HG03439 (cell line): ENCODE results near the gene ARAP2.

Experiments used
- ATAC-seq: cut with Tn5 transposase; IDR thresholded peaks from one replicate; pipeline ENCODE4 v1.9.1; 2021; ENCODE audit warnings: mild to moderate bottlenecking, moderate library complexity; ENCODE audit not compliant: unreplicated experiment

ARAP2 gene

DNA sequence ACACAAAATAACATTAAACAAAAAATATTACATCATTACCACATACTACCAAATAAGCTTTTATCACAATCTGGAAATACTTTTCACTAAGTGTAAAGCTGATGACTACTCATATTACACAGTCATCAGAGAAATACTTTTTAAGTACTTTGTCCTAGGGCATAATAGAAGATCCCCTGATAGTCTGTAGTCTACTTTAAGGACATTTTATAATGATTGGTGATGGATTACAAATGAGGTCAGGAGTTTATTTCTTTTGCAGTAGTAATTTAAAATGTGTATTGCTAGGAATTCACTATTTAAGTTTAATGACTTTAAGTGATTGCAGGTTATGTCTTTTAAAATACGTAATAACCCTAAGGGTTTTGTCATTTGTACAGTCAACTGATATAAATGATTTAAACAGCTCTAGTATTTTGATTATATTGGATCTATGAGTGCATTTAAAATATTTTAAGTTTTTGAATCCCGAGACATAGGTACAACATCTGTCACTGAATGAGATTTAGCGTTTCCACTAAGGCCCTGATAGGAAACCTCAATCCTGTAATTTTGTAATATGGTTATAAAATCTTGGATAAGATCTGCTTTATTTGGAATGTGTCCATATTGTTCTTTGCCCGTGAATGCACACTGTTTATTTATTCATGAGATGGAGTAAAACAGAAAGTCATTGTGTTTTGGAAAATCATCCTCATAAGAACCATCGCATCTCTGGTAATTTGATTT lies 189.5 kb downstream of the ARAP2 start:
- ATAC-seq = no peak

DNA sequence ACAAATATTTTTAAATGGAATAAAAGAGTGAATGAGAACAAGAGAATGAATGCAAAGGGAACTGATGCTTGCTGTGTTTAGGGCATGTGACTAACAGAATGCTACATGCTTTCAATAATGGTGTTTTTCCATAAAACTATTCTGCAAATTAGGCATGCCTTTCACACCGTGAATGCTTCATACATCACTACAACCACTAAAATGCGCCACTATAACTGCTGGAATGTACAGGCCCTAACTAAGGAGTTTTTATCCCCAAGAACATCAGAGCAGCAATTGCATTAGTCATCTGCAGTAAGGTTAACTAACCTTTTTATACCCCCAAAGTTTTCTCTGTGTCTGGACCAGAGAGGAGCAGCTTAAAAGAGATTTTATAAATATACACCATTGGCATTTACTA lies 190.4 kb downstream of the ARAP2 start:
- no peak for ATAC-seq

DNA sequence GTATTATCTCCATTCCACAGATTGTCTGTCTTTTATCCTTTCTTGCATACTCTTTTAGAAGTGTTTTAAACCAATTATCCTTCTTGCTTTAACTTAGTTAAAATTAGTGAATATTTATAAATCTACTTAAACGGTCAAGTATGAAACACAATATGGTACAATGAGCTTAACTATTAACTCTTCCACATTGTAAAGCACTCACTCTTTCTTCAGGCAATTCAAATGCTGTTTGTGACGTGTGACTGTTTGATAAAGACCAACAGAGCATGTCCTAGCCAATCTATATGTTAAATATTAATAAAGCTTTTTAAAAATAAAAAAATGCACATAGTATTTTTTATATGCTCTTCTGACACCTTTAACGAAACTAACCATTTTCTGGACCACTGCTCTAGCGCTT lies 192.7 kb downstream of the ARAP2 start:
- ATAC-seq = no peak

DNA sequence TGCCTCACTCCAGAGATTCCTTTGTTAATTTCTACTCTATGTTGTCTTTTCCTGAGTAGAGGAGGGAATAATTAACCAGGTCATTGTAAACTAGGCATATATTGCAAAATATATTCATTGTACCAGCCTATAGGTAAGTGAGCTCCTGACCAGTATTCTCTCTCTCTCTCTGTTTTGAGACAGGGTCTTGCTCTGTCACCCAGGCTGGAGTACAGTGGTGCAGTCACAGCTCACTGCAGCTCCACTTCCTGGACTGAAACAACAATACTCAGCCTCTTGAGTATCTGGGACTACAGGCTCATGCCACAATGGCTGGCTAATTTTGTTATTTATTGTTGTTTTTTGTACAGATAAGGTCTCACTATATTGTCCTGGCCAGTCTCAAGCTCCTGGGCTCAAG lies 198.3 kb downstream of the ARAP2 start:
- no peak for ATAC-seq

DNA sequence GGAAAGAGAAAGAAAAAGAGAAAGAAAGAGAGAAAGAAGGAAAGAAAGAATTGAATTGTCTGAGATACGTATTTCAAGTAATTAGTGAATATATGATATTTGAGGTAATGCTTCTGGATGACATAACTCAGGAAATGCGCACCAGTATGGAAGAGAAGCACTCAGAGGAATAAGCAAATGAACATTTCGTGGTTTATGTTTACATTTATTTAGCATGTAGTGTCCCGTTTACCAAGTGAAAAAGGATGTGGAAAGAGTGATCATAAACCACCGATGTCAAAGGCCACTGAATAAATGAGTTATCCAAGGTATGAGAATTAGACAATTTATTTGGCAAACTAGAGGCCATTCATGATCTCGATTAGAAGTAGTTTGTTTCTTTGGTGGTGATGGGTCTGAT lies 200.4 kb downstream of the ARAP2 start:
- no peak for ATAC-seq

DNA sequence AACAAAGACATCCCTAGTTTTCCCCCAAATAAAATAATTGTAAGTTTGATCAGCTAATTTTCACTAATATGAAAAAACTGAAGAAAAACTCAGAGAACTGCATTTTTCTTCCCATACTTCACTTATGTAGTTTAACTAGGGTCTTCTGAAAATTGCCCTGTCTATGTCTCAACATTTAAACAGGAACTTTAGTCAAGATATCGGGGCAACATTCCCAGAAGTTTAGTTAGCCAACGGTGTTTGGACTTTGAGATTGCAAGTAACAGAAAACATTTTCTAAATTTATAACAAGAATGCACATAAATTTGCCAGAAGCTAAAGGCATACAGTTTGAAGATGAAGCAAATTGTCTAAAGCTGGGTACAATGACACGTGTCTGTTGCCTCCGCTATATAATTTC lies 201.1 kb downstream of the ARAP2 start:
- ATAC-seq = no peak

DNA sequence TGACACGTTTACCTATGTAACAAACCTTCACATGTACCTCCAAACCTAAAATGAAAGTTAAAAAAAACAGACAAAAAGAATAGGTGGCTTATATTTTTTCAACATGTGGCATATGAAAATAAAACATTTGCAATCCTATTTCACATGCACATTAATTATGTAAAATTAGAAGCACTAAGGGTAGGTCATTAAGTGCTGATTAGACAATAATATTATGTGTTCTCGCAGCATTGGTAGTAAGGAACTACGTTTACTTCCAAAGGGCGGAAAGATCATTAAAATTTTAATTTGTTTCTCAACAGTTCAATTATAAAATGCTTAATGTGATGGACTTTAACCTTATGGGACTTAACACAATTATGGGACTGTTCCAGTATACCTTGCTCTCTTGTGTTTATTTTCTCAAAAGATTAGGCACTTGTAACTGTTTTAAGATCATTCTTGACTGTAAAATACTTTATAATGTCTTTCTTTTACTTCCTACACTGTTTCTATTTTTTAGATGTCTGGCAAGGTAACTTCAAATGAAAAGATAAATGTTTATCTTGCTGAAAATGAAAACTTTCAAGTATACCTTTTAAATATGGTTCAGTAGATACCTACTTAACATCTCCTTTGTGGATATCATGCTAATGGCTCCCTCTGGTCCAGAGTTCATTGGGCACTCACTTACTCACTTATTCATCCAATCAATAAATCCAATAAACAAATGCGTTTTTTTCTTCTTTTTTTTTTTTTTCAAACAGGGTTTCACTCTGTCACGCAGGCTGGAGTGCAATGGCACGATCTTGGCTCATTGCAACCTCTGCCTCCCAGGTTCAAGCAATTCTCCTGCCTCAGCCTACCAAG lies 202.0 kb downstream of the ARAP2 start:
- ATAC-seq = no peak

DNA sequence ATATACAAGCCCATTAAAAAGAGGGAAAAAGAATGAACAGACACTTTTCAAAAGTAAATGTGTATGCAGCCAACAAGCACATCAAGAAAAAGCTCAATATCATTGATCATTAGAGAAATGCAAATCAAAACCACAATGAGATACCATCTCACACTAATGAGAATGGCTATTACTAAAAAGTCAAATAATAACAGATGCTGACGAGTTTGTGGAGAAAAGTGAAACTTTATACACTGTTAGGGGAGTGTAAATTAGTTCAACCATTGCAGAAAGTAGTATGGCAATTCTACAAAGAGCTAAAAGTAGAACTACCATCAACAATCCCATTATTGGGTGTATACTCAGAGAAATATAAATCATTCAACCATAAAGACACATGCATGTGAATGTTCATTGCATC lies 203.0 kb downstream of the ARAP2 start:
- ATAC-seq = no peak

DNA sequence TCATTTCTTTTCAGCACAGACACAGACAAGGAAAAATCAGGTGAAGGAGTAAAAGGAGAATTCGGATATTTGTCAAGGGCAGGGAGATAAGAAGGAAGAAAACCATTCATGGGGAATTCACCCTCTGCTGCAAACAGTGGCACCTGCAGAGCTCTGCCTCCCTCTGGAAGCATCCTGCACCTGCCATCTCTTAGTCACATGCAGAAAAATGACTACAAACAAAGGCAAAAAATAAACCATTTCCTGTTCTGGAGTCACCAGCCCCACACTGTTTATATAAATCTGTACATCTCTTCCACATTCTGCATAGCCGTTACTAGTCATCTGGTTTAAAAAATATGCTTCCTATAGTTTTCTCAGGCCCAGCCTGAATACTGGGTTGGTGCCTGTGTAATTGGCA lies 205.3 kb downstream of the ARAP2 start:
- no peak for ATAC-seq

DNA sequence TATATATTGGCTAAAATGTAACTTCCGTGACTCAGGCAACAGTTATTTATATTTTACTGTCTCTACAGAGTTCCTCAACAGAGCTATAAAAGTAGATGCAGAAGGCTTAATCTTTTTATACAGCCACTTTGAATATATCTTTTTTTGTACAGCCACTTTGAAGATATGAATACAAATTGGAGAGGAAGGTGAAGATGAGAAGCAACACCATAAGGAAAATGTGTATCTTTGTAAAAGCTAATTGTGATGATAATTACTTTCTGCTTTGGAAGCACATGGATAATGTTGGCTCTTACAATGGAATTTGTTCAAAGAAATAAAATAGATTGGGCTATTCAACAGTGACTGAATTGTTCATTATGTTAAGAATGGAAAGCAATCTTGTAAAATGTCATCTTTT lies 205.8 kb downstream of the ARAP2 start:
- no peak for ATAC-seq

DNA sequence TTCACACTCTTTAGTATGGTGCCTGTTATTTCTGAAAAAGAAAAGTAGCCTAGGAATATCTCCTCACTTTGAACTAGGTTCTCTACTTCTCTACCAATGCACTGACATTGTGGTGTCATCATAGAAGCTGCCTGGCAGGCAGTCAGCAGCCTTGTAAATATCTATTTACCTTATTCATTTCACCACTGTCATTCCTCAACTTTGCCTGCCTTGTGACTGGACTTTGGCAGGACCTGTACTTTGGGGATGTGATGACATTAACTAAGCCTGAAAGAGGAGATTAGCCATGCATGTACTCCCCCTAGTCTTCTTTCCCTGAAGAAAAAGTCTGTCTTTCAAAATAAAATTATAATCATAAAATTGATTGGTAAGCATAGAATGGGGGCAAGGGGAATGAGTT lies 207.2 kb downstream of the ARAP2 start:
- ATAC-seq = no peak

DNA sequence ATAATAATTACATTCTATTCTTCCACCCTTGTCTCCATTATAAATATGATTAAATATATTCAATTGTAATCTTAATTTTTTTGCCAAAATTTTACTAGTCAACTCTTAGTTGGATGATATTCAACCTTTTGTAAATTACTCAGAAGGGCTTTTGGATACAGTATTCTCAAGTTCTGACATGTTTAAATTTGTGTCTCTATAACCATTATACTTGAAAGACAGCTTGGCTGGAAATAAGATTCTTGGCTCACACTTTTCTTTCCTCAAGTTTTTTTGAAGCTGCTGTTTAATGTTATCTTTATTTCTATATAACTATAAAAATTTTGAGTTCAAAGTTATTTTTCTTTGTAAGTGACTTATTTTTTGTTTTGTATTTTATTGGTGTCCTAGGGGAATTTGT lies 214.4 kb downstream of the ARAP2 start:
- ATAC-seq = no peak

DNA sequence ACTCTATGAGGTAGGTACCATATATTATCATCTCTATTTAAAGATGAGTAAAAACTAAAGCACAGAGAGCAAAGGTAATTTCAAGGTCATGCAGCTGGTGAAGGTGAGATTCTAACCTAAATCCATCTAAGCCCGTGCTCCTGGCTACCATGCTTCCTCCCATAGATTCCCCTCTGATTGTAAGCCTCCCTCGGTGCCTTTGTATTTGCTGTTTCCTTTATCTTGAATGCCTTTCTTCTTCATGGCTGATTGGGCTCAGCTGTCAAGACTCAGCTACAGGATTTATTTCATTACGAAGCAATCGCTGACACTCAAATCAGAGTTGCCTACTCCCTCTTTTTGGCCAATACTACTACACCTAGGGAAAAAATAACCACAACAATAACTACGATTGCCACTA lies 217.1 kb downstream of the ARAP2 start:
- ATAC-seq = no peak

DNA sequence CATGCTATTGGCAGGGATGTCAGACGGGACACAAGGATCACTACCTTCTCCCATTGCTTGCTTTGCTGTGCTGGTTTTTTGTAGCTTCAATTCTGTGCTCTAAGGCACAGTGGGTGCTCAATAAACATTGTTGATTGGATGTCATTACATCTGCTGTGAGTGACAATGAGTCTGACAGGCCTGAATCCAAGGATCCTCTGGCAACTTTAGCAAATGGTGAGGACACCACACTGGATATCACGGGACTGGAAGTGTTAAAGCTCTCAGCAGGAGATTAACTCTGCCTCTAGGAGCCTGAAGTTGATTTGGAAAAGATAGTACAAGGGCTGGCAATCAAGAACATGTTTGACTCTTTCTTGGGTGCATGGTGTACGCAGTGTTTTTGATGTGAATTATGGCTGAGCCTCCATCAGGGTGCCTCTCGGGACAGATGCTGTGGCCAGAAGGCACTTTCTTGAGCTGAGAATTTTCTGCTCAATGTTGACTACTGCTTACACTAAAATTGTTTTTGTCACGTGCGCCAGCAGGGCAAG lies 217.9 kb downstream of the ARAP2 start:
- no peak for ATAC-seq

DNA sequence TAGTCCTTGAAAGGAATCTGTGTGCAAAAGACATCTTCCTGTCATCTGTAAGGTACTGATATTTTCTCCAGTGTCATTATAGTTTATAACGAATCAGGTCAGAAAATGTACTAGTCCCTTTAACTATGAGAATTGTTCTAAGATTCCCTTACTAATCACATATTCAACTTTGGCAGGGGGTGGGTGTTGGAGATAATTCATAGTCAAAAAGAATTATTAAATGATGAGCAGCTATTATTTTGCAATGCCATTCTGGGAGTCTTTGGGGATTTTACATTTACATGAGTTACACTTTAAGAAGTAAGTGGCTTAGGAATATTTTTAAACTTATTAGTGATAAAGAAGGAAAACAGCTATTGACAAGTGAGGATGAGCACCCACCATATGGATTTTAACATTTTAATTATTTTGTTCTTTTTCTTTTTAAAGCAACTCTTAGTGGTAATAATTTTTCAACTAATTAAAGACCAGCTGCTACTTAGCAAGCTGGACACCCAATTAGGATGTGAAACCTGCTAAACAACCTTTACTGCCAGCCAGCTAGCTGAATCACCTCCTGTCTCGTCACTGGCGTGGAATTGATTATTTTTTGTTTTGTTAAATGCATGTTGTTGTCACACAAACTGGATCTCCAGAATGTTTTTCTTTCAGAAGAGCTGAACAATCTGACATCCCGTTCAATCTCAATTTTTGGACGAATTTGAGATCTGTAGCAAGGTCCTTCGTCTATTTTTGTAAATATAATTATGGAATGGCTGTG lies 219.2 kb downstream of the ARAP2 start:
- no peak for ATAC-seq

DNA sequence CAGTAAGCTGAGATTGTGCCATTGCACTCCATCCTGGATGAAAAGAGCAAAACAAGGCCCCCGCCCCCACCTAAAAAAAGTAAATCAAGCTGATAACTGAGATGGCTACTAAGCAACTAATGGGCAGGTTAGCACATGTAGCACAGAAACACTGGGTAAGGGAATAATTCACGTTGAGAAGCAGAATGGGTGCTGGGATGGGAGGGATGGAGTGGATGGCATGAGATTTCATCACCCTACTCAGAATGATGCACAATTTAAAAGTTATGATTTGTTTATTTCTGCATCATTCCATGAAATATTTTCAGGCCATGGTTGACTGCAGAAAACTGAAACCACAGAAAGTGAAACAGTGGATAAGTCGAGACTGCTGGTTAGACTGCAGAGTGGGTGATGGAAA lies 224.0 kb downstream of the ARAP2 start:
- ATAC-seq = no peak
